ENCODE data around the gene CLCN6. TPM values are rescaled to one million over a fixed set of nuclear protein-coding genes. Genes with fewer than 3 reads are reported as not detected.
A peak's percentile ranks its signal among the peaks of the same experiment; 100 is the strongest.

The CLCN6 gene
- polyA plus RNA-seq, 3 donors, result 3.8 to 37.1 (median 4.2) TPM

DNA sequence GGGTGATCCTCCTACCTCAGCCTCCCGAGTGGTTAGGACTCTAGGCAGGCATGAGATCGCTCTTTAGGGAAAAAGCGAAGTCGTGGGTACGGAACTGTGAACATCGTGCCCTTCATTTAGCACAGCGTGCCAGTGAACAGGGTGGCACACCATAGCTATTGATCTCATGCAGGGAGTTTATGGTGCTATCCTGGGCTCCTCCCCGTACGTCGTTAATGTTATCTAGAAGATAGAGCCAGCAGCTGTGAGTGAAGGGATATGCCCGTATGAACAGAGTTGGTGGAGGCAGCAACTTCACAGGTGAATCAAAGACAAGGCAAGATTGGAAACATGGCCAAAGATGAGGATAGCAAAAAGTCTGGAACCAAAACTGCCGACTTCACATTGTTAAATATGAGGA lies 11.2 kb downstream of the CLCN6 start:
- no peaks in the 10 kb centered on the region for H3K9me3 Mint-ChIP-seq
- H3K27me3 Mint-ChIP-seq (ENCODE audit: low read depth in 3 of 3), result peaks cover 0 to 4% (median 0%) of the 10 kb centered on the region in 3 donors
- Histone ChIP-seq H3K4me3 (replicated peaks in 1 of 3; ENCODE audit: low read depth in 2 of 3, low read length in 3 of 3) (no peak overlapping the region), H3K79me2 (ENCODE audit: insufficient read depth, low read length) (peaks cover 12% of the 10 kb centered on the region), H3K27me3 (ENCODE audit: control insufficient read depth in 2 of 2, insufficient read depth in 2 of 2, low read length in 2 of 2) (no peaks in the 10 kb centered on the region), H3K9ac (ENCODE audit: insufficient read depth, low read length, poor library complexity, severe bottlenecking) (no peak overlapping the region), H3K4me2 (replicated peaks; ENCODE audit: extremely low read depth, low read length, poor library complexity, severe bottlenecking) (no peak overlapping the region), H3K4me1 (ENCODE audit: control insufficient read depth in 1 of 2, insufficient read depth in 2 of 2, low read length in 2 of 2) (peaks cover 30 to 43% of the 10 kb centered on the region in 2 donors), H3K9me3 (replicated peaks in 1 of 2; ENCODE audit: control insufficient read depth in 1 of 2, insufficient read depth in 1 of 2, low read length in 2 of 2) (no peaks in the 10 kb centered on the region), H3K36me3 (replicated peaks in 1 of 2; ENCODE audit: control insufficient read depth in 1 of 2, insufficient read depth in 2 of 2, low read length in 2 of 2) (peaks cover 55 to 72% of the 10 kb centered on the region in 2 donors), H3K27ac (ENCODE audit: low read depth in 1 of 2, low read length in 2 of 2) (no peak overlapping the region), H2AFZ (ENCODE audit: insufficient read depth, low read depth, low read length, poor library complexity, severe bottlenecking) (no peak overlapping the region), H4K20me1 (ENCODE audit: insufficient read depth, low read length) (no peaks in the 10 kb centered on the region)
- peak overlapping the region in 3 of 7 donors; percentile 0 to 79 (median 8) for H3K27ac Mint-ChIP-seq
- no peak for DNase-seq
- H3K4me3 Mint-ChIP-seq, result no peak overlapping the region
- TF ChIP-seq, protein P1, sequence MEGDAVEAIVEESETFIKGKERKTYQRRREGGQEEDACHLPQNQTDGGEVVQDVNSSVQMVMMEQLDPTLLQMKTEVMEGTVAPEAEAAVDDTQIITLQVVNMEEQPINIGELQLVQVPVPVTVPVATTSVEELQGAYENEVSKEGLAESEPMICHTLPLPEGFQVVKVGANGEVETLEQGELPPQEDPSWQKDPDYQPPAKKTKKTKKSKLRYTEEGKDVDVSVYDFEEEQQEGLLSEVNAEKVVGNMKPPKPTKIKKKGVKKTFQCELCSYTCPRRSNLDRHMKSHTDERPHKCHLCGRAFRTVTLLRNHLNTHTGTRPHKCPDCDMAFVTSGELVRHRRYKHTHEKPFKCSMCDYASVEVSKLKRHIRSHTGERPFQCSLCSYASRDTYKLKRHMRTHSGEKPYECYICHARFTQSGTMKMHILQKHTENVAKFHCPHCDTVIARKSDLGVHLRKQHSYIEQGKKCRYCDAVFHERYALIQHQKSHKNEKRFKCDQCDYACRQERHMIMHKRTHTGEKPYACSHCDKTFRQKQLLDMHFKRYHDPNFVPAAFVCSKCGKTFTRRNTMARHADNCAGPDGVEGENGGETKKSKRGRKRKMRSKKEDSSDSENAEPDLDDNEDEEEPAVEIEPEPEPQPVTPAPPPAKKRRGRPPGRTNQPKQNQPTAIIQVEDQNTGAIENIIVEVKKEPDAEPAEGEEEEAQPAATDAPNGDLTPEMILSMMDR (IDR thresholded peaks at IDR 0.05), result no peak
- H3K4me1 Mint-ChIP-seq, result peaks cover 33% of the 10 kb centered on the region
- intact Hi-C loops (cut with micrococcal nuclease), result loop anchor here in 1 of 2 donors (2.0 kb wide), 1 partner anchor 14 kb away; no protein-coding TSS in a partner anchor
- WGBS (ENCODE audit: insufficient coverage), result 96% methylated on average over 11 of the region's 12 CpGs
- peaks cover 59 to 74% of the 10 kb centered on the region in 2 donors for H3K36me3 Mint-ChIP-seq

DNA sequence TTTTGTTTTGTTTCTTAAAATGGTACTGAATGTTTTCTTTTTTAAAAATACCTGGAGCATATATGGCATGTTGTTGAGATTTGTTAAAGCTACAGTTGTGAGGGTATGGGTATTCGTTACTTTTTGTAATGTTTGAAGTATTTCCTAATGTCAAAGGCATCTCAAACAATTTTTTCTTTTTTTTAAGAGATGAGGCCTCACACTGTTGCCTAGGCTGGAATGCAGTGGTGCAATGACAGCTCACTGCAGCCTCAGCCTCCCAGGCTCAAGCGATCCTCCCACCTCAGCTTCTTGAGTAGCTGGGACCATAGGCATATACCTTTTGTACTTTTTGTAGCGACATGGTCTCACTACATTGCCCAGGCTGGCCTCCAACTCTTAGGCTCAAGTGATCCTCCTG lies 16.1 kb downstream of the CLCN6 start:
- WGBS (ENCODE audit: insufficient coverage), result 100% methylated on average over 2 of the region's 3 CpGs
- no peak for DNase-seq
- Mint-ChIP-seq H3K4me3 (no peak overlapping the region), H3K9me3 (no peaks in the 10 kb centered on the region), H3K4me1 (no peaks in the 10 kb centered on the region), H3K27me3 (ENCODE audit: low read depth in 3 of 3) (peaks cover 0 to 5% (median 0%) of the 10 kb centered on the region in 3 donors), H3K36me3 (peaks cover 80 to 100% of the 10 kb centered on the region in 2 donors), H3K27ac (peak overlapping the region in 1 of 7 donors; percentile 5)
- no peaks in the 10 kb centered on the region for H3K27me3 ChIP-seq (ENCODE audit: control insufficient read depth in 2 of 2, insufficient read depth in 2 of 2, low read length in 2 of 2)
- H3K9ac ChIP-seq (ENCODE audit: insufficient read depth, low read length, poor library complexity, severe bottlenecking), result no peak overlapping the region
- no peaks in the 10 kb centered on the region for H3K4me1 ChIP-seq (ENCODE audit: control insufficient read depth in 1 of 2, insufficient read depth in 2 of 2, low read length in 2 of 2)
- no peak overlapping the region for H3K4me2 ChIP-seq (replicated peaks; ENCODE audit: extremely low read depth, low read length, poor library complexity, severe bottlenecking)
- intact Hi-C loops (cut with micrococcal nuclease), result loop anchor here in 1 of 2 donors (5.0 kb wide), 1 partner anchor 35 kb away; no protein-coding TSS in a partner anchor
- TF ChIP-seq, protein P1 (IDR thresholded peaks at IDR 0.05), result no peak
- no peak overlapping the region for H2AFZ ChIP-seq (ENCODE audit: insufficient read depth, low read depth, low read length, poor library complexity, severe bottlenecking)
- no peaks in the 10 kb centered on the region for H3K79me2 ChIP-seq (ENCODE audit: insufficient read depth, low read length)
- H4K20me1 ChIP-seq (ENCODE audit: insufficient read depth, low read length), result no peaks in the 10 kb centered on the region
- no peak overlapping the region for H3K4me3 ChIP-seq (replicated peaks in 1 of 3; ENCODE audit: low read depth in 2 of 3, low read length in 3 of 3)
- no peaks in the 10 kb centered on the region for H3K9me3 ChIP-seq (replicated peaks in 1 of 2; ENCODE audit: control insufficient read depth in 1 of 2, insufficient read depth in 1 of 2, low read length in 2 of 2)
- H3K36me3 ChIP-seq (replicated peaks in 1 of 2; ENCODE audit: control insufficient read depth in 1 of 2, insufficient read depth in 2 of 2, low read length in 2 of 2), result peaks cover 86 to 100% of the 10 kb centered on the region in 2 donors
- peak overlapping the region in 1 of 2 donors; percentile 55 for H3K27ac ChIP-seq (ENCODE audit: low read depth in 1 of 2, low read length in 2 of 2)

Data from CD14-positive monocyte (primary cell).